H1 (cell line): ENCODE measurements around the gene SLC16A6. TPM values are rescaled to one million over a fixed set of nuclear protein-coding genes. Genes with fewer than 3 reads are reported as not detected.
"Not testable (repeated sequence)": the region's sequence is repeated elsewhere in the genome, so short reads cannot be mapped to it uniquely, and the experiment has no call there.

Experiments used
- CTCF ChIA-PET: fragments of 300-600 bp; sonication (Branson Sonifier 250); formaldehyde crosslinking; loops from one replicate; lab custom pipeline; 2021; ENCODE audit not compliant: partially characterized antibody; lab: Charles Lee
- POLR2A ChIA-PET: fragments of 300-600 bp; sonication (Branson Sonifier 250); formaldehyde crosslinking; loops from one replicate; lab custom pipeline; 2021; ENCODE audit warnings: inconsistent platforms; ENCODE audit not compliant: partially characterized antibody; lab: Charles Lee
- DNase-seq, 2 experiments: peaks; one replicate each; pipeline versions ENCODE4 v3.0.0 to v3.0.0-alpha.2; 2010 to 2022; ENCODE audit warnings: low spot score in 2 of 2, low read depth in 1 of 2, mixed read lengths in 1 of 2
- FAIRE-seq: peaks from 2 replicates; lab custom pipeline; 2011; peaks lifted over from hg19 to GRCh38; lab: Jason Lieb, UNC
- H2AFZ ChIP-seq: 2 replicates; pipeline ENCODE4 v1.8.1; 2012; ENCODE audit warnings: low read length, inconsistent platforms
- H2AK5ac ChIP-seq: 2 replicates; pipeline ENCODE4 v1.6.1; 2013; ENCODE audit warnings: low read depth, low read length
- H2BK120ac ChIP-seq: replicated peaks from 2 replicates; pipeline ENCODE3; 2013; ENCODE audit warnings: low read depth, low read length, inconsistent platforms
- H2BK12ac ChIP-seq: 2 replicates; pipeline ENCODE4 v1.6.1; 2013; ENCODE audit warnings: low read depth, low read length
- H2BK15ac ChIP-seq: 2 replicates; pipeline ENCODE4 v1.6.1; 2013; ENCODE audit warnings: low read length
- H2BK20ac ChIP-seq: 2 replicates; pipeline ENCODE4 v1.6.1; 2013; ENCODE audit warnings: low read length
- H2BK5ac ChIP-seq: 2 replicates; pipeline ENCODE4 v1.6.1; 2013; ENCODE audit warnings: low read depth, low read length
- H3K14ac ChIP-seq: 2 replicates; pipeline ENCODE4 v1.6.1; 2013; ENCODE audit warnings: inconsistent platforms; ENCODE audit not compliant: insufficient read length
- H3K18ac ChIP-seq: 2 replicates; pipeline ENCODE4 v1.6.1; 2013; ENCODE audit warnings: low read length; ENCODE audit errors: extremely low read depth
- H3K23ac ChIP-seq: 2 replicates; pipeline ENCODE4 v1.6.1; 2013; ENCODE audit warnings: inconsistent platforms; ENCODE audit not compliant: insufficient read length
- H3K23me2 ChIP-seq: 2 replicates; pipeline ENCODE4 v1.6.1; 2013; ENCODE audit warnings: low read depth, low read length
- H3K27ac ChIP-seq: 2 replicates; pipeline ENCODE4 v1.6.1; 2011; ENCODE audit warnings: low read depth, low read length, inconsistent platforms
- H3K27me3 ChIP-seq, 4 experiments: replicated peaks in 1 of 4; 1 replicate in 1 of 4; 2 replicates in 3 of 4; pipeline versions ENCODE4 v1.6.1 to v1.8.1; 2011 to 2013; ENCODE audit warnings: low read length in 3 of 4, mild to moderate bottlenecking in 3 of 4, inconsistent platforms in 2 of 4, mixed read lengths in 2 of 4, moderate library complexity in 1 of 4; ENCODE audit not compliant: control insufficient read depth in 3 of 4, insufficient read depth in 3 of 4; ENCODE audit errors: extremely low read depth in 1 of 4
- H3K36me3 ChIP-seq, 4 experiments: 2 replicates each; pipeline versions ENCODE4 v1.6.1 to v1.8.1; 2011 to 2013; ENCODE audit warnings: mild to moderate bottlenecking in 4 of 4, low read length in 3 of 4, moderate library complexity in 2 of 4, control low read depth in 1 of 4, inconsistent platforms in 1 of 4; ENCODE audit not compliant: insufficient read depth in 4 of 4, control insufficient read depth in 2 of 4
- H3K4ac ChIP-seq: replicated peaks from 2 replicates; pipeline ENCODE3; 2013; ENCODE audit warnings: low read length, low read depth, mixed read lengths, inconsistent platforms; ENCODE audit not compliant: insufficient read length
- H3K4me1 ChIP-seq, 4 experiments: replicated peaks in 1 of 4; 1 replicate in 1 of 4; 2 replicates in 3 of 4; pipeline versions ENCODE4 v1.6.1 to v1.8.1; 2011 to 2013; ENCODE audit warnings: low read length in 3 of 4, inconsistent platforms in 2 of 4, mixed read lengths in 1 of 4; ENCODE audit not compliant: insufficient read depth in 4 of 4, control insufficient read depth in 3 of 4
- H3K4me2 ChIP-seq, 2 experiments: 2 replicates each; pipeline versions ENCODE4 v1.6.1 to v1.8.1; 2011 to 2013; ENCODE audit warnings: low read depth in 2 of 2, low read length in 2 of 2, control low read depth in 1 of 2, inconsistent platforms in 1 of 2, mild to moderate bottlenecking in 1 of 2; ENCODE audit not compliant: insufficient read depth in 1 of 2
- H3K4me3 ChIP-seq, 4 experiments: fragments of 200-600, 300-600 bp in 1 of 4; sonication (generic), shearing (Covaris generic), sonication (Bioruptor Twin) in 1 of 4; 2 replicates each; pipeline versions ENCODE4 v1.5.1 to v1.8.1; 2011 to 2016; ENCODE audit warnings: low read length in 4 of 4, low read depth in 3 of 4, control low read depth in 2 of 4, inconsistent platforms in 2 of 4, mild to moderate bottlenecking in 2 of 4, mixed read lengths in 1 of 4, moderate library complexity in 1 of 4; ENCODE audit not compliant: insufficient read depth in 2 of 4; ENCODE audit errors: extremely low read depth in 1 of 4
- H3K56ac ChIP-seq: replicated peaks from 2 replicates; pipeline ENCODE3; 2013; ENCODE audit warnings: low read depth, mild to moderate bottlenecking, mixed read lengths, low read length, inconsistent platforms; ENCODE audit not compliant: insufficient read length
- H3K79me1 ChIP-seq: 2 replicates; pipeline ENCODE4 v1.6.1; 2013; ENCODE audit warnings: low read depth, low read length, control low read depth
- H3K79me2 ChIP-seq, 2 experiments: 2 replicates each; pipeline versions ENCODE4 v1.6.1 to v1.8.1; 2012 to 2013; ENCODE audit warnings: low read length in 2 of 2, mild to moderate bottlenecking in 2 of 2, inconsistent platforms in 1 of 2; ENCODE audit not compliant: insufficient read depth in 2 of 2, control insufficient read depth in 1 of 2
- H3K9ac ChIP-seq, 4 experiments: replicated peaks in 1 of 4; 1 replicate in 1 of 4; 2 replicates in 3 of 4; pipeline versions ENCODE4 v1.6.1 to v1.8.1; 2011 to 2013; ENCODE audit warnings: low read depth in 3 of 4, low read length in 3 of 4, control low read depth in 2 of 4, mild to moderate bottlenecking in 2 of 4, moderate library complexity in 2 of 4, inconsistent platforms in 1 of 4; ENCODE audit errors: extremely low read depth in 1 of 4
- H3K9me3 ChIP-seq, 2 experiments: 2 replicates each; pipeline versions ENCODE4 v1.6.1 to v1.8.1; 2012 to 2013; ENCODE audit warnings: mild to moderate bottlenecking in 2 of 2, moderate library complexity in 2 of 2, control low read depth in 1 of 2, inconsistent platforms in 1 of 2, low read depth in 1 of 2, low read length in 1 of 2, mixed read lengths in 1 of 2; ENCODE audit not compliant: insufficient read depth in 2 of 2
- H4K20me1 ChIP-seq, 2 experiments: replicated peaks in 1 of 2; 2 replicates each; pipeline versions ENCODE3 to v1.8.1; 2011 to 2013; ENCODE audit warnings: inconsistent platforms in 2 of 2, low read length in 2 of 2, mild to moderate bottlenecking in 1 of 2; ENCODE audit not compliant: insufficient read depth in 2 of 2, control insufficient read depth in 1 of 2
- H4K5ac ChIP-seq: 2 replicates; pipeline ENCODE4 v1.6.1; 2013; ENCODE audit warnings: low read length, low read depth, mixed read lengths, inconsistent platforms; ENCODE audit not compliant: insufficient read length
- H4K8ac ChIP-seq: 2 replicates; pipeline ENCODE4 v1.8.0; 2013; ENCODE audit warnings: mild to moderate bottlenecking, moderate library complexity, low read length, inconsistent platforms; ENCODE audit not compliant: insufficient read depth; ENCODE audit errors: extremely low read depth
- H4K91ac ChIP-seq: replicated peaks from 2 replicates; pipeline ENCODE3; 2013; ENCODE audit warnings: low read length, mixed read lengths, inconsistent platforms; ENCODE audit not compliant: insufficient read length
- WGBS, 2 experiments: shearing (Covaris generic) in 1 of 2; methylation state at CpG; one replicate each; pipeline versions ENCODE4 v1.1.6 to v1.1.7; 2013 to 2015; ENCODE audit warnings: low lambda C conversion rate in 2 of 2, mixed read lengths in 2 of 2, inconsistent platforms in 1 of 2, low coverage in 1 of 2, missing lambda C conversion rate in 1 of 2; ENCODE audit not compliant: insufficient replicate concordance in 2 of 2, insufficient coverage in 1 of 2, insufficient read length in 1 of 2; ENCODE audit errors: extremely low coverage in 1 of 2, missing lambda C conversion rate in 1 of 2; 5-methylcytosine and 5-hydroxymethylcytosine counted together
- polyA plus RNA-seq, 7 experiments: library from polyadenylated mRNA; depleted of rRNA in 3 of 7; stranded (reverse) in 5 of 7; unstranded in 2 of 7; fragments of >200 nt in 5 of 7; fragments of 200-250 nt in 2 of 7; gene quantifications; 1 replicate in 5 of 7; 2 replicates in 1 of 7; 4 replicates in 1 of 7; pipeline versions ENCODE4 v1.2.1 to v1.2.3, GENCODE V29; 2011 to 2013; ENCODE audit warnings: missing spikeins in 2 of 7, mixed read lengths in 2 of 7
- total RNA-seq: library from RNA; stranded (reverse); fragmentation: NEBNext Ultra II Directional; extraction: Animal tissue kit (Norgen Biotek cat#: 25700); gene quantifications from 2 replicates; pipeline ENCODE4 v1.2.1, GENCODE V29; 2021

Gene SLC16A6
- total and polyA plus RNA-seq, 2 of the 8 experiments (the other 6 are each of a cell fraction or from before 2014, with no cell fraction given): 0.17 to 0.22 TPM

DNA sequence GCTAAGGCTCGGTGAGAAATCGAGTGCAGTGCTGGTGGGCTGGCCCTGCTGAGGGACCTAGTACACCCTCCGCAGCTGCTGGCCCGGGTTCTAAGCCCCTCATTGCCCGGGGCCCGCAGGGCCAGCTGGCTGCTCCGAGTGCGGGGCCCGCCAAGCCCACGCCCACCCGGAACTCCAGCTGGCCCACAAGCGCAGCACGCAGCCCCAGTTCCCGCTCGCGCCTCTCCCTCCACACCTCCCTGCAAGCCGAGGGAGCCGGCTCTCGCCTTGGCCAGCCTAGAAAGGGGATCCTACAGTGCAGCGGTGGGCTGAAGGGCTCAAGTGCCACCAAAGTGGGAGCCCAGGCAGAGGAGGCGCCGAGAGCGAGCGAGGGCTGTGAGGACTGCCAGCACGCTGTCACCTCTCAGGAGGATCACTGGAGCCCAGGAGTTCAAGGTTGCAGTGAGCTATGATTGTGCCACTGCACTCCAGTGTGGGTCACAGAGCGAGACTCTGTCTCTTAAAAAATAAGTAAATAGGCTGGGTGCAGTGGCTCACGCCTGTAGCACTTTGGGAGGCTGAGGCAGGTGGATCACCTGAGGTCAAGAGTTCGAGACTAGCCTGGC lies 18.2 kb upstream of the SLC16A6 start:
- not testable (repeated sequence) for H4K5ac ChIP-seq, H3K4me3 ChIP-seq, H4K91ac ChIP-seq, H3K23ac ChIP-seq, H2AK5ac ChIP-seq, H3K36me3 ChIP-seq, FAIRE-seq, H3K4me1 ChIP-seq, H3K4me2 ChIP-seq, DNase-seq, H4K20me1 ChIP-seq, H2BK20ac ChIP-seq, H3K79me1 ChIP-seq, H2AFZ ChIP-seq, H3K4ac ChIP-seq, H3K79me2 ChIP-seq, H3K27ac ChIP-seq, H3K27me3 ChIP-seq, H3K18ac ChIP-seq, H2BK120ac ChIP-seq, H3K9me3 ChIP-seq, H2BK15ac ChIP-seq, H3K56ac ChIP-seq, H4K8ac ChIP-seq, H3K14ac ChIP-seq, H2BK5ac ChIP-seq, H2BK12ac ChIP-seq, H3K23me2 ChIP-seq, H3K9ac ChIP-seq
- POLR2A ChIA-PET: interaction anchor here (1.2 to 3.0 kb wide), 4 partner anchors 12 to 83 kb away, joined by 3 to 14 read pairs (median 3); partner anchors contain the start of genes ARSG and SLC16A6
- CTCF ChIA-PET: interaction anchor here (1.6 to 1.9 kb wide), 2 partner anchors 12 to 90 kb away, joined by 3 to 7 read pairs; no protein-coding TSS in a partner anchor
- WGBS, 2 experiments: 82% methylated on average over 17 of the region's 28 CpGs; no CpG with 5 or more reads in 1 of the 2 experiments
